Spleen (tissue), 11 donors: ENCODE results near the gene KISS1R. TPM values are rescaled to one million over a fixed set of nuclear protein-coding genes. Genes with fewer than 3 reads are reported as not detected.
"Not testable (repeated sequence)": the region's sequence is repeated elsewhere in the genome, so short reads cannot be mapped to it uniquely, and the experiment has no call there.

Experiments
- DNase-seq: peaks from one replicate; pipeline ENCODE4 v3.0.0-alpha.2; 2020
- H3K27ac ChIP-seq, 8 donors: fragments of 200-600 bp; sonication (generic) in 7 of 8; 1 replicate in 4 of 8; 2 replicates in 4 of 8; pipeline versions ENCODE4 v1.5.0 to v1.8.0; 2016 to 2021; ENCODE audit warnings: inconsistent platforms in 4 of 8, mild to moderate bottlenecking in 4 of 8, moderate library complexity in 1 of 8
- H3K27me3 ChIP-seq, 7 donors: fragments of 200-600 bp; sonication (generic) in 6 of 7; replicated peaks in 1 of 7; 1 replicate in 4 of 7; 2 replicates in 3 of 7; pipeline versions ENCODE4 v1.5.0 to v1.8.0; 2016 to 2021; ENCODE audit warnings: inconsistent platforms in 3 of 7, mild to moderate bottlenecking in 1 of 7
- H3K36me3 ChIP-seq, 6 donors: fragments of 200-600 bp; sonication (generic) in 5 of 6; 1 replicate in 4 of 6; 2 replicates in 2 of 6; pipeline versions ENCODE4 v1.5.0 to v1.8.0; 2016 to 2021; ENCODE audit warnings: inconsistent platforms in 2 of 6
- H3K4me1 ChIP-seq, 6 donors: fragments of 200-600 bp; sonication (generic) in 5 of 6; 1 replicate in 3 of 6; 2 replicates in 3 of 6; pipeline versions ENCODE4 v1.5.0 to v1.8.0; 2016 to 2021; ENCODE audit warnings: inconsistent platforms in 3 of 6
- H3K4me3 ChIP-seq, 8 donors: fragments of 200-600 bp; sonication (generic) in 7 of 8; 1 replicate in 4 of 8; 2 replicates in 4 of 8; pipeline versions ENCODE4 v1.5.0 to v1.8.0; 2016 to 2021; ENCODE audit warnings: inconsistent platforms in 4 of 8, mild to moderate bottlenecking in 4 of 8, moderate library complexity in 2 of 8
- H3K9me3 ChIP-seq, 8 donors: fragments of 200-600 bp; sonication (generic) in 7 of 8; 1 replicate in 4 of 8; 2 replicates in 4 of 8; pipeline versions ENCODE4 v1.5.0 to v1.8.0; 2016 to 2021; ENCODE audit warnings: inconsistent platforms in 4 of 8
- CTCF ChIP-seq, 11 experiments: fragments of 200-600 bp in 7 of 11; fragments of 450-650 bp in 4 of 11; sonication (generic) in 4 of 11; IDR thresholded peaks in 8 of 11; conservative IDR thresholded peaks in 3 of 11; 1 replicate in 7 of 11; 2 replicates in 4 of 11; pipeline versions ENCODE4 v1.4.0 to v1.8.0; 2016 to 2021; ENCODE audit warnings: antibody characterized with exemption in 11 of 11, inconsistent platforms in 4 of 11, mild to moderate bottlenecking in 1 of 11
- POLR2A ChIP-seq, 3 donors: fragments of 450-650 bp; IDR thresholded peaks; one replicate each; pipeline ENCODE4 v1.5.1; 2017; ENCODE audit warnings: antibody characterized with exemption in 3 of 3, mild to moderate bottlenecking in 1 of 3
- POLR2AphosphoS5 ChIP-seq, 3 donors: sonication (generic); formaldehyde crosslinking; IDR thresholded peaks; one replicate each; pipeline ENCODE4 v1.5.1; 2017; ENCODE audit warnings: antibody characterized with exemption in 3 of 3
- WGBS, 5 donors: extraction: QIAGEN DNeasy Blood & Tissue Kit in 3 of 5; methylation state at CpG; one replicate each; pipeline versions ENCODE4 v1.1.5 to v1.1.7; 2013 to 2018; 5-methylcytosine and 5-hydroxymethylcytosine counted together
- intact Hi-C: fragments of 100-400 bp; cut with DNase I; formaldehyde crosslinking; loops from one replicate; pipeline ENCODE4 v1.15.0; 2023; ENCODE audit warnings: low total_unique reads
- polyA plus RNA-seq, 3 donors: library from polyadenylated mRNA; stranded (reverse); fragments of 200-250 nt; gene quantifications; one replicate each; pipeline ENCODE4 v1.2.1, GENCODE V29; 2013
- total RNA-seq, 7 donors: library from RNA; depleted of rRNA in 3 of 7; stranded (reverse); fragments of >200 nt in 3 of 7; fragmentation: NEBNext Ultra II Directional in 4 of 7; extraction: Animal tissue kit (Norgen Biotek cat#: 25700) in 4 of 7; gene quantifications; one replicate each; pipeline versions ENCODE4 v1.1.0 to v1.2.1, GENCODE V29; 2016 to 2021
- donor health status: healthy with polysubstance abuse.
- donor health status: DM: no; HTN: no; CAD: no; lungs with moderate emphysema.
- donor health status: DM: no; HTN: no; CAD: no.
- donor health status: Bipolar disorder and iron deficiency.
- donor health status: healthy.
- donor health status: DM: no; HTN: no; CAD: no.
- donor health status: DM: yes; HTN: yes; CAD: no.

Gene KISS1R
- total and polyA plus RNA-seq, 10 donors: 0.22 to 0.50 (median 0.35) TPM; not detected in 2

DNA sequence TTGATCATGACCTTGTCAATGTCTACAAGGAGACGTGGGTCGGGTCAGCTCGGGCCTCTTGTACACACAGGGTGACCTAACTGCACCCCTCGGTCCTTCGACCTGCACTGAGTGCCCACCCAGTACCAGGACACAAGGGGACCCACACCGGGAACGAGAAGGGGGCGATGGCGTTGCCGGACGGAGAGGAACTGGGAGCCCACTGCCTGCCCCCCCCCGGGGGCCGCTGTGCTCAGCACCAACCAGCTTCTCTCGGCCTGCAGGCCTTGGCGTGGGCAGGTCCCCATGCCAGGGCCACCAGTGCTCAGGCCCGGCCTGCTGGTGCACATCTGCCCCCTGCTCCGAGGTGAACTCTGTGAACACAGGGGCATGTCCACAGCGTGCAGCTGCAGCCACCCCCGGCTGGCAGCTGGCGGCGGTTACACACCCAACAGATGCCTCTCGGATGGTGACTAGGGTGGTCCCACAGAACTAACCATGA lies 43.5 kb upstream of the KISS1R start:
- H3K27ac ChIP-seq: peak overlapping the region in 2 of 8 donors; percentile 81 to 82
- no peak for TF ChIP-seq CTCF (IDR thresholded peaks at IDR 0.05 in 8 of 11, conservative IDR thresholded peaks at IDR 0.05 in 3 of 11)
- no peak for TF ChIP-seq POLR2AphosphoS5 (IDR thresholded peaks at IDR 0.05)
- no peak for TF ChIP-seq POLR2A (IDR thresholded peaks at IDR 0.05)
- H3K4me1 ChIP-seq: peaks cover 5 to 17% (median 10%) of the 10 kb centered on the region in 6 donors
- 88 to 98% (median 93%) methylated on average over 12 to 22 of the region's 22 CpGs for WGBS, 5 donors
- DNase-seq: no peak
- peaks cover 0 to 81% (median 46%) of the 10 kb centered on the region in 6 donors for H3K36me3 ChIP-seq
- H3K27me3 ChIP-seq: no peaks in the 10 kb centered on the region
- H3K9me3 ChIP-seq: no peaks in the 10 kb centered on the region
- H3K4me3 ChIP-seq: no peak overlapping the region
- intact Hi-C loops: no loop called here

GRCh38 chr19:875265-875879 lies 41.8 kb upstream of the KISS1R start:
- intact Hi-C loops: no loop called here
- Histone ChIP-seq H3K4me3 (no peak overlapping the region), H3K27ac (no peak overlapping the region), H3K36me3 (peaks cover 0 to 81% (median 41%) of the 10 kb centered on the region in 6 donors), H3K27me3 (no peaks in the 10 kb centered on the region), H3K4me1 (peaks cover 5 to 17% (median 10%) of the 10 kb centered on the region in 6 donors), H3K9me3 (no peaks in the 10 kb centered on the region)
- 90 to 95% (median 93%) methylated on average over 24 to 28 of the region's 28 CpGs for WGBS, 5 donors
- TF ChIP-seq POLR2AphosphoS5 (IDR thresholded peaks at IDR 0.05) (peak in 1 of 3 donors; percentile 14), CTCF (IDR thresholded peaks at IDR 0.05 in 8 of 11, conservative IDR thresholded peaks at IDR 0.05 in 3 of 11) (no peak), POLR2A (IDR thresholded peaks at IDR 0.05) (no peak)
- no peak for DNase-seq

- no peak overlapping the region for H3K27ac ChIP-seq
- TF ChIP-seq CTCF (IDR thresholded peaks at IDR 0.05 in 8 of 11, conservative IDR thresholded peaks at IDR 0.05 in 3 of 11) (no peak), POLR2A (IDR thresholded peaks at IDR 0.05) (no peak), POLR2AphosphoS5 (IDR thresholded peaks at IDR 0.05) (no peak)
- intact Hi-C loops: no loop called here
Measured at GRCh38 chr19:876089-876488, 41.0 kb upstream of the KISS1R start.

DNA sequence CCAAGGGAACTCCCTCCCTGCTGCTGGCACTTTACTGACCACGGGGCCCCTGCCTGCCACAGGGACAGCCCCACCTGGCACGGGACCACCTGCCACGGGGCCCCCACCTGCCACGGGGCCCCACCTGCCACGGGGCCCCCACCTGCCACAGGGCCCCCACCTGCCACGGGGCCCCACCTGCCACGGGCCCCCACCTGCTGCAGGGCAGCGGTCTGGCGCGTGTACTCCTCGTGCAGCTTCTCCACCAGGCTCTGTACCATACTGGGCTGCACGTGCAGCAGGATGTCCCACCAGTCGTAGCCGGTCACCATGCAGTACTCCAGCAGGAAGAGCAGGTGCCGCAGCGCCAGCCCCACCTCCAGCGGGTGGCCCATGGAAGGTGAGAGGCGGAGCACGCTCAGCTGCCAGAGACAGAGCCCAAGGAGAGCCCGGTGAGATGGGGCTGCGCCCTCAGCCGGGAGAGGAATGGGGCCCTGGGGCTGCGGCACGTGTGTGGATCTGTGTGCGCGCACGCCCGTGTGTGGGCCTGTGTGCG lies 40.3 kb upstream of the KISS1R start:
- Histone ChIP-seq H3K27me3 (no peaks in the 10 kb centered on the region), H3K36me3 (peaks cover 0 to 83% (median 48%) of the 10 kb centered on the region in 6 donors), H3K27ac (no peak overlapping the region), H3K4me1 (peaks cover 4 to 16% (median 9%) of the 10 kb centered on the region in 6 donors), H3K4me3 (no peak overlapping the region), H3K9me3 (no peaks in the 10 kb centered on the region)
- TF ChIP-seq CTCF (IDR thresholded peaks at IDR 0.05 in 8 of 11, conservative IDR thresholded peaks at IDR 0.05 in 3 of 11): no peak
- peak in 1 of 3 donors; percentile 44 for TF ChIP-seq POLR2AphosphoS5 (IDR thresholded peaks at IDR 0.05)
- no peak for TF ChIP-seq POLR2A (IDR thresholded peaks at IDR 0.05)
- no peak for DNase-seq
- intact Hi-C loops: no loop called here
- 80 to 92% (median 90%) methylated on average over 15 to 29 of the region's 29 CpGs for WGBS, 5 donors

More at GRCh38 chr19:876089-876488, 41.0 kb upstream of the KISS1R start:
- no peak for DNase-seq
- Histone ChIP-seq H3K9me3 (no peaks in the 10 kb centered on the region), H3K27me3 (no peaks in the 10 kb centered on the region), H3K4me3 (no peak overlapping the region), H3K4me1 (peaks cover 5 to 17% (median 10%) of the 10 kb centered on the region in 6 donors), H3K36me3 (peaks cover 0 to 81% (median 44%) of the 10 kb centered on the region in 6 donors)
- WGBS, 5 donors: 83 to 91% (median 89%) methylated on average over 17 to 18 of the region's 18 CpGs

- H3K4me3 ChIP-seq, H3K4me1 ChIP-seq, H3K27ac ChIP-seq, H3K9me3 ChIP-seq, intact Hi-C loops, H3K27me3 ChIP-seq, DNase-seq: not testable (repeated sequence)
- peaks cover 0 to 90% (median 60%) of the 10 kb centered on the region in 6 donors for H3K36me3 ChIP-seq
- WGBS, 5 donors: 88 to 94% (median 91%) methylated on average over 11 to 23 of the region's 23 CpGs
Measured at GRCh38 chr19:877992-878660, 39.0 kb upstream of the KISS1R start.
